Measurements from ENCODE around the gene MSH3.

The MSH3 gene

GRCh38 chr5:80884086-80884813 is 229.8 kb downstream of the MSH3 start:
- TF ChIP-seq EZH2phosphoT487 (IDR thresholded peaks at IDR 0.05; ENCODE audit: borderline replicate concordance, low read length) (no peak), CTCF (IDR thresholded peaks at IDR 0.05; ENCODE audit: low read depth, low read length, poor library complexity, severe bottlenecking) (no peak)
- Histone ChIP-seq H3K36me3 (ENCODE audit: control insufficient read depth, low read length) (no peaks in the 10 kb centered on the region), H3K27me3 (ENCODE audit: control insufficient read depth, low read length) (no peaks in the 10 kb centered on the region), H3K9me2 (replicated peaks; ENCODE audit: control insufficient read depth, low read length) (no peaks in the 10 kb centered on the region), H3F3A (ENCODE audit: control insufficient read depth, insufficient read depth) (no peaks in the 10 kb centered on the region), H4K20me1 (ENCODE audit: control insufficient read depth, insufficient read depth, low read depth, low read length) (no peaks in the 10 kb centered on the region), H3K27ac (ENCODE audit: low read depth, low read length) (no peak overlapping the region), H3K4me1 (ENCODE audit: control insufficient read depth, low read length) (no peaks in the 10 kb centered on the region), H3K4me2 (ENCODE audit: low read length) (no peak overlapping the region), H3K4me3 (ENCODE audit: low read length) (no peak overlapping the region), H3K79me2 (ENCODE audit: control insufficient read depth, low read length) (no peaks in the 10 kb centered on the region), H3K9me3 (ENCODE audit: control insufficient read depth, insufficient read depth, low read length) (no peaks in the 10 kb centered on the region)

- H3K4me3 ChIP-seq (ENCODE audit: low read length): no peak overlapping the region
- H3K79me2 ChIP-seq (ENCODE audit: control insufficient read depth, low read length): no peaks in the 10 kb centered on the region
- no peaks in the 10 kb centered on the region for H3K36me3 ChIP-seq (ENCODE audit: control insufficient read depth, low read length)
- H3F3A ChIP-seq (ENCODE audit: control insufficient read depth, insufficient read depth): no peaks in the 10 kb centered on the region
- H3K9me3 ChIP-seq (ENCODE audit: control insufficient read depth, insufficient read depth, low read length): no peaks in the 10 kb centered on the region
- H4K20me1 ChIP-seq (ENCODE audit: control insufficient read depth, insufficient read depth, low read depth, low read length): no peaks in the 10 kb centered on the region
- no peak overlapping the region for H3K4me2 ChIP-seq (ENCODE audit: low read length)
- H3K9me2 ChIP-seq (replicated peaks; ENCODE audit: control insufficient read depth, low read length): no peaks in the 10 kb centered on the region
- H3K27me3 ChIP-seq (ENCODE audit: control insufficient read depth, low read length): no peaks in the 10 kb centered on the region
- H3K27ac ChIP-seq (ENCODE audit: low read depth, low read length): no peak overlapping the region
- TF ChIP-seq CTCF (IDR thresholded peaks at IDR 0.05; ENCODE audit: low read depth, low read length, poor library complexity, severe bottlenecking) (no peak), EZH2phosphoT487 (IDR thresholded peaks at IDR 0.05; ENCODE audit: borderline replicate concordance, low read length) (no peak)
- H3K4me1 ChIP-seq (ENCODE audit: control insufficient read depth, low read length): no peaks in the 10 kb centered on the region
Observed at GRCh38 chr5:80884929-80885328, 230.5 kb downstream of the MSH3 start.

- no peaks in the 10 kb centered on the region for H4K20me1 ChIP-seq (ENCODE audit: control insufficient read depth, insufficient read depth, low read depth, low read length)
- H3K36me3 ChIP-seq (ENCODE audit: control insufficient read depth, low read length): peaks cover under 1% of the 10 kb centered on the region; the same call in 1 of the 2 replicates
- no peaks in the 10 kb centered on the region for H3K27me3 ChIP-seq (ENCODE audit: control insufficient read depth, low read length)
- no peak overlapping the region for H3K4me2 ChIP-seq (ENCODE audit: low read length)
- H3K4me1 ChIP-seq (ENCODE audit: control insufficient read depth, low read length): no peaks in the 10 kb centered on the region
- H3F3A ChIP-seq (ENCODE audit: control insufficient read depth, insufficient read depth): no peaks in the 10 kb centered on the region
- H3K9me3 ChIP-seq (ENCODE audit: control insufficient read depth, insufficient read depth, low read length): no peaks in the 10 kb centered on the region
- no peaks in the 10 kb centered on the region for H3K9me2 ChIP-seq (replicated peaks; ENCODE audit: control insufficient read depth, low read length)
- no peak overlapping the region for H3K27ac ChIP-seq (ENCODE audit: low read depth, low read length)
- H3K79me2 ChIP-seq (ENCODE audit: control insufficient read depth, low read length): no peaks in the 10 kb centered on the region
- TF ChIP-seq CTCF (IDR thresholded peaks at IDR 0.05; ENCODE audit: low read depth, low read length, poor library complexity, severe bottlenecking) (no peak), EZH2phosphoT487 (IDR thresholded peaks at IDR 0.05; ENCODE audit: borderline replicate concordance, low read length) (no peak)
- no peak overlapping the region for H3K4me3 ChIP-seq (ENCODE audit: low read length)
Observed at GRCh38 chr5:80885396-80886000, 231.0 kb downstream of the MSH3 start.
